ENCODE results near the gene SIRPB2.

SIRPB2 gene

DNA sequence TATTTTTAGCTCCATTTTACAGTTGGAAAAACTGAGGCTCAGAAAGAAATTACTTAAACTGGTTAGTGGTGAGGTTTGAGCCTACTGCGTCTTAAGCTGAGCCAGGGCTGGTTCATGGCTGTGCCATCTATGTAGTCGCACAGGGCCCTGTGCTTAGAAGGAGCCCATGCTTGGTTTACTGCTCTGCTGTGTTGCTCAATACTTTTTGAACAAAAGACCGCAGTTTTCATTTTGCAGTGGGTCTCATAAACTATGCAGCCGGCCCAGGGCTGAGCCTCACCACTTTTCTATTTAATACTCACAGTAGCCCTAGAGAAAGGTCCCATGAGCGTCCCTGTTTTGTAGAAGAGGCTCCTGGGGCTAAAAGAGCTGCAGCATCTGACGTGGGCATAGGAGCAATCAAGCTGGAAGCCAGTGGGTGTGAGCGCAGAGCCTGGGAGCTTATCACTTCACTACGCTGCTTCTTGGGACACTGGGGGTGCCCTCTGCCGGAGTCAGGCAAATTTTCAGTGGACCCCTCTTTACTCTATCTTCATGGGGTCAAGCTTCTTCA, 501 bp downstream of the SIRPB2 start:
- Mint-ChIP-seq H3K4me3 (no peak overlapping the region), H3K27ac (no peak overlapping the region)

DNA sequence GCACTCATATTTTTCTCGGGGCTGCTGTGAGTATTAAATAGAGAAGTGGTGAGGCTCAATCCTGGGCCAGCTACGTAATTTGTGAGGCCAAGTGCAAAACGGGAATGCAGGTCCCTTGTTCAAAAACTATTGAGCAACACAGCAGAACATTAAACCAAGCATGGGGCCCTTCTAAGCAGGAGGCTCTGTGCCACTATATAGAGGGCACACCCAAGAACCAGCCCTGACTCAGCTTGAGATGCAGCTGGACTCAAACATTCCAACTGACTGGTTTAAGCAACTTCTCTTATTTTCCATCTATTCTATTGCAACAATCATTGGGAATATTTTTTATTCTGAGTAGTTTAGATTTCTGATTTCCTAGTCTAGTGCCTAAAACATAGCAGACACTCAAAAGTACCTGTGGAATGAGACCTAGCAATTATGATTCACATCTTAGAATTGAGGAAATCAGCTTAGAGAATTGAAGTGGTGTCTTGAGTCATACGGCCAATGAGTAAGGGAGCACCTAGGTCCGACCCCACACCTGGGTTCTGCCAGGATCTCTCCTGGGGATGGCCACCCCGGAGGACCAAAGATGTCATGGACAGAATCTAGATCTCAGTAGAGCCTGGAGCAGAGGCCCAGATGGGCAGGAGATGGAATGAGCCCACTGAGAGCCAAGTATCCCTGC, 1.3 kb downstream of the SIRPB2 start:
- Mint-ChIP-seq H3K4me1 (no peaks in the 10 kb centered on the region), H3K9me3 (no peaks in the 10 kb centered on the region), H3K36me3 (ENCODE audit: low read depth) (no peaks in the 10 kb centered on the region), H3K27me3 (ENCODE audit: low read depth) (peaks cover 51% of the 10 kb centered on the region), H3K27ac (no peak overlapping the region), H3K4me3 (no peak overlapping the region)
- TF ChIP-seq CTCF (IDR thresholded peaks at IDR 0.05; ENCODE audit: unreplicated experiment in 3 of 3) = no peak

More for the DNA sequence above, 501 bp downstream of the SIRPB2 start:
- Mint-ChIP-seq H3K4me1 (no peaks in the 10 kb centered on the region), H3K27me3 (ENCODE audit: low read depth) (peaks cover 50% of the 10 kb centered on the region), H3K36me3 (ENCODE audit: low read depth) (no peaks in the 10 kb centered on the region), H3K9me3 (no peaks in the 10 kb centered on the region)
- no peak for TF ChIP-seq CTCF (IDR thresholded peaks at IDR 0.05; ENCODE audit: unreplicated experiment in 3 of 3)

- Mint-ChIP-seq H3K4me1 (no peaks in the 10 kb centered on the region), H3K9me3 (no peaks in the 10 kb centered on the region), H3K4me3 (no peak overlapping the region), H3K27ac (no peak overlapping the region), H3K27me3 (ENCODE audit: low read depth) (peaks cover 54% of the 10 kb centered on the region), H3K36me3 (ENCODE audit: low read depth) (no peaks in the 10 kb centered on the region)
- no peak for TF ChIP-seq CTCF (IDR thresholded peaks at IDR 0.05; ENCODE audit: unreplicated experiment in 3 of 3)
Measured at GRCh38 chr20:1489325-1489724, 1.9 kb downstream of the SIRPB2 start.

DNA sequence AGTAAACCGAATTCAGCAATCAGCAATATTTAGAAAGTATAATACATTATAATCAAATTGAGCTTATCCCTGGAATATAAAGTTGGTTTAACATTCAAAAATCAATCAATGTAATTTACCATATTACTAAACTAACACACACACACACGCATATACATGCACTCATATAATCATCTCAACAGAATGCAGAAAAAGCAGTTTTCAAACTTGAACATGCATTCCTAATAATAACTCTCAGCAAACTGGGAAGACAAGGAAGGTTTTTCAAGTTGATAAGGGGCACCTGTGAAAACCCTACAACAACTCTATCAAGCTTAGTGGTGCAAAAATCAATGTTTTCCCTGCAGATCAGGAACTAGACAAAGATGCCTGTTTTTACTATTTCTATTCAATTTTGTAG, 4.7 kb downstream of the SIRPB2 start:
- Mint-ChIP-seq H3K9me3 (no peaks in the 10 kb centered on the region), H3K36me3 (ENCODE audit: low read depth) (no peaks in the 10 kb centered on the region), H3K4me3 (no peak overlapping the region), H3K4me1 (no peaks in the 10 kb centered on the region), H3K27ac (no peak overlapping the region), H3K27me3 (ENCODE audit: low read depth) (peaks cover 68% of the 10 kb centered on the region)
- no peak for TF ChIP-seq CTCF (IDR thresholded peaks at IDR 0.05; ENCODE audit: unreplicated experiment in 3 of 3)

DNA sequence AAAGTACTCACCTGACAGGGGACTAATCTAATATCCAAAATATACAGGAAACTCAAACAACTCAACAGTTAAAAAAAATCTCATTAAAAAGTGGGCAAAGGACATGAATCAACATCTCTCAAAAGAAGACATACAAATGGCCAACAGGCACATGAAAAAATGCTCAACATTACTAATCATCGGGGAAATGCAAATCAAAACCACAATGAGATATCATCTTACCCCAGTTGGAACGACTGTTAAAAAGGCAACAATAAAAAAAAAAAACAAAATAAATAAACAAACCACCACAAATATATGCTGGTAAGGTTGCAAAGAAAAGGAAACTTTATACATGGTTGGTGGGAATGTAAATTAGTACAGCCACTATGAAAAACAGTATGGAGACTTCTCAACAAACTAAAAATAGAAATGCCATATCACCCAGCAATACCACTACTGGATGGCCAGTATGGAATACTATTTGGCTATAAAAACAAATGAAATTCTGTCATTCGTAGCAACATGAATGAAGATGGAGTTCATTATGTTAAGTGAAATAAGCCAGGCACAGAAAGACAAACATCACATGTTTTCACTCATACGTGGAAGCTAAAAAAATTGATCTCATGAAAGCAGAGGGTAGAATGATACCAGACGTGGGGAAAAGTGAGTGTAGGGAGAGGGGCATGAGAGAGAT, 6.6 kb downstream of the SIRPB2 start:
- H3K4me3 Mint-ChIP-seq = no peak overlapping the region
- TF ChIP-seq CTCF (IDR thresholded peaks at IDR 0.05; ENCODE audit: unreplicated experiment in 3 of 3) = no peak
- H3K27me3 Mint-ChIP-seq (ENCODE audit: low read depth) = peaks cover 67% of the 10 kb centered on the region
- no peaks in the 10 kb centered on the region for H3K36me3 Mint-ChIP-seq (ENCODE audit: low read depth)
- H3K27ac Mint-ChIP-seq = no peak overlapping the region
- H3K4me1 Mint-ChIP-seq = no peaks in the 10 kb centered on the region
- H3K9me3 Mint-ChIP-seq = no peaks in the 10 kb centered on the region

Data from nephron (organoid).